Keratinocyte (primary cell): ENCODE results near the gene MUC13. TPM values are rescaled to one million over a fixed set of nuclear protein-coding genes. Genes with fewer than 3 reads are reported as not detected.

Source experiments
- DNase-seq: peaks from one replicate; pipeline ENCODE4 v3.0.0-alpha.2; 2011; ENCODE audit warnings: low read depth, missing footprints, low spot score
- FAIRE-seq: peaks from 2 replicates; lab custom pipeline; 2011; peaks lifted over from hg19 to GRCh38; lab: Jason Lieb, UNC
- H2AFZ ChIP-seq: 2 replicates; pipeline ENCODE4 v1.6.0; 2012; ENCODE audit warnings: low read length, control low read depth, inconsistent platforms; ENCODE audit not compliant: control insufficient read depth
- H3K27ac ChIP-seq: 2 replicates; pipeline ENCODE4 v1.5.1; 2011; ENCODE audit warnings: low read length; ENCODE audit not compliant: control insufficient read depth, insufficient read depth
- H3K27me3 ChIP-seq: 3 replicates; pipeline ENCODE4 v1.6.0; 2011; ENCODE audit warnings: low read length; ENCODE audit not compliant: control insufficient read depth, insufficient read depth; ENCODE audit errors: extremely low read depth
- H3K36me3 ChIP-seq, 2 experiments: 2 replicates in 1 of 2; 3 replicates in 1 of 2; pipeline ENCODE4 v1.5.1; 2011; ENCODE audit warnings: low read length in 2 of 2, mild to moderate bottlenecking in 1 of 2; ENCODE audit not compliant: control insufficient read depth in 2 of 2, insufficient read depth in 2 of 2; ENCODE audit errors: extremely low read depth in 1 of 2
- H3K4me1 ChIP-seq: 3 replicates; pipeline ENCODE4 v1.5.1; 2011; ENCODE audit warnings: low read length; ENCODE audit not compliant: control insufficient read depth, insufficient read depth; ENCODE audit errors: extremely low read depth
- H3K4me2 ChIP-seq: 3 replicates; pipeline ENCODE4 v1.6.0; 2011; ENCODE audit warnings: low read depth, low read length; ENCODE audit not compliant: control insufficient read depth, insufficient read depth; ENCODE audit errors: extremely low read depth
- H3K4me3 ChIP-seq, 3 experiments: fragments of 200-600 bp in 1 of 3; sonication (generic) in 1 of 3; 2 replicates in 2 of 3; 3 replicates in 1 of 3; pipeline ENCODE4 v1.5.1; 2011 to 2016; ENCODE audit warnings: low read length in 3 of 3, mild to moderate bottlenecking in 3 of 3, control low read depth in 2 of 3, inconsistent platforms in 1 of 3, low read depth in 1 of 3, mixed read lengths in 1 of 3, mixed run types in 1 of 3, moderate library complexity in 1 of 3; ENCODE audit not compliant: control insufficient read depth in 2 of 3, insufficient read depth in 2 of 3; ENCODE audit errors: extremely low read depth in 1 of 3
- H3K79me2 ChIP-seq: 2 replicates; pipeline ENCODE4 v1.6.0; 2012; ENCODE audit warnings: low read length; ENCODE audit not compliant: control insufficient read depth, insufficient read depth
- H3K9ac ChIP-seq: 3 replicates; pipeline ENCODE4 v1.6.0; 2011; ENCODE audit warnings: low read length; ENCODE audit not compliant: control insufficient read depth, insufficient read depth; ENCODE audit errors: extremely low read depth
- H3K9me1 ChIP-seq: 3 replicates; pipeline ENCODE4 v1.6.0; 2011; ENCODE audit warnings: low read length; ENCODE audit not compliant: control insufficient read depth, insufficient read depth; ENCODE audit errors: extremely low read depth
- H3K9me3 ChIP-seq: 2 replicates; pipeline ENCODE4 v1.5.1; 2012; ENCODE audit warnings: low read depth, low read length; ENCODE audit not compliant: control insufficient read depth
- H4K20me1 ChIP-seq: 3 replicates; pipeline ENCODE4 v1.6.0; 2011; ENCODE audit warnings: low read length; ENCODE audit not compliant: control insufficient read depth, insufficient read depth; ENCODE audit errors: extremely low read depth
- EZH2 ChIP-seq: IDR thresholded peaks from one replicate; pipeline ENCODE4 v1.6.1; 2012; ENCODE audit warnings: inconsistent platforms, mild to moderate bottlenecking, low read length, moderate library complexity
- dilution Hi-C: fragments of 300-500 bp; cut with MboI; formaldehyde crosslinking; loops from one replicate; pipeline ENCODE4 v1.7.0; 2020; ENCODE audit warnings: low sequenced_read_pairs; ENCODE audit not compliant: extremely low pct_ligation_motif_present
- polyA plus RNA-seq, 5 experiments: library from polyadenylated mRNA; depleted of rRNA in 3 of 5; stranded (reverse) in 3 of 5; stranded (forward) in 1 of 5; unstranded in 1 of 5; fragments of >200 nt; gene quantifications; 1 replicate in 1 of 5; 2 replicates in 3 of 5; 3 replicates in 1 of 5; pipeline versions ENCODE4 v1.2.1 to v1.2.3, GENCODE V29; 2011 to 2012; ENCODE audit warnings: missing spikeins in 2 of 5, low read depth in 1 of 5, low replicate concordance in 1 of 5
- TF ChIP-seq, protein P1 (sequence below), 3 experiments: IDR thresholded peaks in 1 of 3; conservative IDR thresholded peaks in 1 of 3; optimal IDR thresholded peaks in 1 of 3; 2 replicates in 2 of 3; 3 replicates in 1 of 3; pipeline versions ENCODE3 to v1.5.1; 2011; ENCODE audit warnings: low read length in 3 of 3, mild to moderate bottlenecking in 3 of 3, moderate library complexity in 2 of 3, control low read depth in 1 of 3, inconsistent platforms in 1 of 3; ENCODE audit not compliant: insufficient read depth in 2 of 3; ENCODE audit errors: extremely low read depth in 1 of 3

The MUC13 gene
- polyA plus RNA-seq, 1 donor (not counting 4 experiments of a cell fraction or from before 2014, with no cell fraction given) = not detected

DNA sequence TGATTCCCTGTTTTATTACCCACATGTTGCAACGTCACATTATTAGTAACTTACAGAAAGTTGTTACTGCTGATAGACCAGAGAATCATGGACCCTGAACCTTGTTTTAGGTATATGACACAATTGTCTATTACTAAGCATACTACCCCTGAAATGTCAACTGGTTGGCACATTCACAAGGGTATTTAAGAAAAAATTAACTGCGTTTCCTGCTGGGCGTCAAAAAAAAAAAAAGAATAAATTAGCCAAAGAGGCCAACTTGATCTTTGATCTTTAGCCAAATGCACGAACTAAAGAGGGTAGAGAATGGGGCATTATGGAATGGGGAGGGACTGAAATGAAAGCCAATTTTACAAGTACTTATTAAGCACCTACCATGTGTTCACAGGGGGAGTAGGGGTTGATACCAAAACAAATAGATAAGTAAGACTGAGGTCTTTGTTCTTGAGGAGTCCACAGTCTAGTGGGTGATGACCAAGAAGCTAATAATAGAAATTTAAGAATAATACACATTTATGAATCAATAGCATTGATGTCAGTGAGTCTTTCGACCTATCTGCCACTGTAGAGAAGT, 17.8 kb upstream of the MUC13 start:
- DNase-seq (no peak), FAIRE-seq (no peak)
- H3K4me2 ChIP-seq = no peak overlapping the region
- dilution Hi-C loops = no loop called here
- no peaks in the 10 kb centered on the region for H4K20me1 ChIP-seq
- no peaks in the 10 kb centered on the region for H3K27me3 ChIP-seq
- no peak overlapping the region for H2AFZ ChIP-seq
- no peak overlapping the region for H3K9ac ChIP-seq
- H3K4me1 ChIP-seq = no peaks in the 10 kb centered on the region
- no peaks in the 10 kb centered on the region for H3K9me3 ChIP-seq
- TF ChIP-seq, protein P1, sequence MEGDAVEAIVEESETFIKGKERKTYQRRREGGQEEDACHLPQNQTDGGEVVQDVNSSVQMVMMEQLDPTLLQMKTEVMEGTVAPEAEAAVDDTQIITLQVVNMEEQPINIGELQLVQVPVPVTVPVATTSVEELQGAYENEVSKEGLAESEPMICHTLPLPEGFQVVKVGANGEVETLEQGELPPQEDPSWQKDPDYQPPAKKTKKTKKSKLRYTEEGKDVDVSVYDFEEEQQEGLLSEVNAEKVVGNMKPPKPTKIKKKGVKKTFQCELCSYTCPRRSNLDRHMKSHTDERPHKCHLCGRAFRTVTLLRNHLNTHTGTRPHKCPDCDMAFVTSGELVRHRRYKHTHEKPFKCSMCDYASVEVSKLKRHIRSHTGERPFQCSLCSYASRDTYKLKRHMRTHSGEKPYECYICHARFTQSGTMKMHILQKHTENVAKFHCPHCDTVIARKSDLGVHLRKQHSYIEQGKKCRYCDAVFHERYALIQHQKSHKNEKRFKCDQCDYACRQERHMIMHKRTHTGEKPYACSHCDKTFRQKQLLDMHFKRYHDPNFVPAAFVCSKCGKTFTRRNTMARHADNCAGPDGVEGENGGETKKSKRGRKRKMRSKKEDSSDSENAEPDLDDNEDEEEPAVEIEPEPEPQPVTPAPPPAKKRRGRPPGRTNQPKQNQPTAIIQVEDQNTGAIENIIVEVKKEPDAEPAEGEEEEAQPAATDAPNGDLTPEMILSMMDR (optimal IDR thresholded peaks at IDR 0.05 in 1 of 3, IDR thresholded peaks at IDR 0.05 in 1 of 3, conservative IDR thresholded peaks at IDR 0.05 in 1 of 3; ENCODE audit: extremely low read depth in 1 of 3, insufficient read depth in 2 of 3, low read length in 3 of 3) = no peak
- TF ChIP-seq EZH2 = no peak
- no peak overlapping the region for H3K27ac ChIP-seq
- no peak overlapping the region for H3K4me3 ChIP-seq
- no peaks in the 10 kb centered on the region for H3K9me1 ChIP-seq
- no peaks in the 10 kb centered on the region for H3K36me3 ChIP-seq
- no peaks in the 10 kb centered on the region for H3K79me2 ChIP-seq

- FAIRE-seq = no peak
- no peak for TF ChIP-seq EZH2
- TF ChIP-seq, protein P1 (optimal IDR thresholded peaks at IDR 0.05 in 1 of 3, IDR thresholded peaks at IDR 0.05 in 1 of 3, conservative IDR thresholded peaks at IDR 0.05 in 1 of 3; ENCODE audit: extremely low read depth in 1 of 3, insufficient read depth in 2 of 3, low read length in 3 of 3) = no peak
- H3K27me3 ChIP-seq = no peaks in the 10 kb centered on the region
- H3K79me2 ChIP-seq = no peaks in the 10 kb centered on the region
- H4K20me1 ChIP-seq = no peaks in the 10 kb centered on the region
- no peaks in the 10 kb centered on the region for H3K9me1 ChIP-seq
- no peak overlapping the region for H2AFZ ChIP-seq
- dilution Hi-C loops = no loop called here
- DNase-seq = no peak
- no peak overlapping the region for H3K9ac ChIP-seq
- no peak overlapping the region for H3K27ac ChIP-seq
- no peaks in the 10 kb centered on the region for H3K9me3 ChIP-seq
- H3K4me3 ChIP-seq = no peak overlapping the region
- no peak overlapping the region for H3K4me2 ChIP-seq
- H3K36me3 ChIP-seq = no peaks in the 10 kb centered on the region
- no peaks in the 10 kb centered on the region for H3K4me1 ChIP-seq
These were observed 17.1 kb upstream of the MUC13 start for GRCh38 chr3:124951511-124952281.
